HEK293T (cell line): ENCODE data around the gene RDH14.

Experiments
- ARNT ChIP-seq: fragments of 450-650 bp; IDR thresholded peaks from 2 replicates; pipeline ENCODE4 v1.6.1; 2017; ENCODE audit warnings: mild to moderate bottlenecking
- FOXA1 ChIP-seq: fragments of 450-650 bp; IDR thresholded peaks from 2 replicates; pipeline ENCODE4 v1.6.1; 2016; ENCODE audit warnings: mild to moderate bottlenecking
- FOXK2 ChIP-seq: fragments of 450-650 bp; IDR thresholded peaks from 2 replicates; pipeline ENCODE4 v1.6.1; 2016; ENCODE audit warnings: mild to moderate bottlenecking
- L3MBTL2 ChIP-seq: fragments of 450-650 bp; conservative IDR thresholded peaks from 2 replicates; pipeline ENCODE4 v1.6.1; 2016; ENCODE audit warnings: mild to moderate bottlenecking
- TARDBP ChIP-seq: fragments of 450-650 bp; IDR thresholded peaks from 2 replicates; pipeline ENCODE4 v1.6.1; 2016

DNA sequence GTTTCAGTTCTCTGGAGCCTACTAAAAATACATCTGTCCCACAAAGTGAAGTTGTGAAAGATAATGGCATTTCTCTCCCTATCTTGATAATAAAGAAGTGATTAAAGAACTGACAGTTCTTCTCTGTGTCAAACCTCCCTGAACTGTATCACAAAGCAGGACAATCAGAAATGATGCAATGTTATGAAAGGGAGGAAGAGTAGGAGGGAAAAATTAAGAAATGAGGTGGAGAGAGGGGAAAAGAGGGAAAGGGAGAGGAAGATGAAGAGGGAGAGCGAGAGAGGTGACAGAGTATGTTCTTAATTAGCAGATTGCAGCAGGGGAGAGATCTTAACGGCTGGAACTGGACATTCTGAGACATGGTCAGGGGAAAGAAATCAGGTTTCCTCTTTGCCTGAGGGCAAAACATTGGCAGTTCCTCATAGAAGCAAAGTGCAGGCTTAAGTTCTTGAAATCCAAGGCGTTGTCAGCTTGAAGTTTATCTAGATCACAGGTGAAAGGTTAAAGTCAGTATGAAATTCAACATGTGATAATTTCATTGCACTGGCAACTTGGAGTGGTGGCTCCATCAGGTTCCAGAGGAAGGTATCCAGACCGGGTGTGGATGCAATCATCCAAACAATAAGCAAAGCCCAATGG lies 54.6 kb downstream of the RDH14 start:
- no peak for TF ChIP-seq ARNT
- TF ChIP-seq TARDBP = no peak
- no peak for TF ChIP-seq L3MBTL2
- no peak for TF ChIP-seq FOXA1
- TF ChIP-seq FOXK2 = no peak
